Measurements from ENCODE around the gene CTIF.

Gene CTIF

GRCh38 chr18:48497863-48498262 lies 41.0 kb upstream of the CTIF start:
- TF ChIP-seq CEBPB (IDR thresholded peaks at IDR 0.05) (no peak), TEAD4 (IDR thresholded peaks at IDR 0.05) (no peak), REST (IDR thresholded peaks at IDR 0.05; ENCODE audit: low read depth) (no peak), EGR1 (IDR thresholded peaks at IDR 0.05) (no peak), NFIC (IDR thresholded peaks at IDR 0.05) (no peak), MAX (IDR thresholded peaks at IDR 0.05) (no peak), ZBTB7A (IDR thresholded peaks at IDR 0.05; ENCODE audit: low read depth) (no peak), CREB1 (IDR thresholded peaks at IDR 0.05; ENCODE audit: low read depth) (no peak)

DNA sequence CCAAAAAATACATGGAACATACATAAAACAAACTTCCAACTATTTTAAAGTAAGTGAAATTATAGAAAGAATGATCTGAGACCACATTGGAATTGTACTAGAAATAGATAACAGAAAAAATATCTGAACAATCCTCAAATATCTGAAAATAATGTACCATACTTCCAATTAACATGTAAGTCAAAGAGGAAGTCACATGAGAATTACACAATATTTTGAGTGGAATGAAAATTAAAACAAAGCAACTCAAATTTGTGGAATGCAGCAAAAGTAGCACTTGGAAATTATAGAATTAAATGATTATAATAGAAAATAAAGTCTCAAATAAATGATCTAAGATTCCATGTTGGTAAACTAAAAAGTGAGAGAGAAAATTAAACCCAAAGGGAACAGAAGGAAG lies 38.3 kb upstream of the CTIF start:
- TF ChIP-seq TCF12 (IDR thresholded peaks at IDR 0.05; ENCODE audit: low read depth): no peak
- no peak for TF ChIP-seq EGR1 (IDR thresholded peaks at IDR 0.05)
- no peak for TF ChIP-seq ZBTB7A (IDR thresholded peaks at IDR 0.05; ENCODE audit: low read depth)
- TF ChIP-seq RAD21 (IDR thresholded peaks at IDR 0.05; ENCODE audit: low read depth): no peak
- TF ChIP-seq YY1 (IDR thresholded peaks at IDR 0.05; ENCODE audit: low read depth): no peak
- TF ChIP-seq NFIC (IDR thresholded peaks at IDR 0.05): no peak
- no peak for TF ChIP-seq CEBPB (IDR thresholded peaks at IDR 0.05)
- no peak for TF ChIP-seq CREB1 (IDR thresholded peaks at IDR 0.05; ENCODE audit: low read depth)
- TF ChIP-seq REST (IDR thresholded peaks at IDR 0.05; ENCODE audit: low read depth): no peak
- no peak for TF ChIP-seq EP300 (IDR thresholded peaks at IDR 0.05; ENCODE audit: borderline replicate concordance)
- TF ChIP-seq, protein P1, sequence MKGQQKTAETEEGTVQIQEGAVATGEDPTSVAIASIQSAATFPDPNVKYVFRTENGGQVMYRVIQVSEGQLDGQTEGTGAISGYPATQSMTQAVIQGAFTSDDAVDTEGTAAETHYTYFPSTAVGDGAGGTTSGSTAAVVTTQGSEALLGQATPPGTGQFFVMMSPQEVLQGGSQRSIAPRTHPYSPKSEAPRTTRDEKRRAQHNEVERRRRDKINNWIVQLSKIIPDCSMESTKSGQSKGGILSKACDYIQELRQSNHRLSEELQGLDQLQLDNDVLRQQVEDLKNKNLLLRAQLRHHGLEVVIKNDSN (IDR thresholded peaks at IDR 0.05): no peak
- TF ChIP-seq FOXM1 (IDR thresholded peaks at IDR 0.05; ENCODE audit: borderline replicate concordance, low read depth): no peak
- no peak for TF ChIP-seq TAF1 (IDR thresholded peaks at IDR 0.05; ENCODE audit: low read depth)
- no peak for TF ChIP-seq MAX (IDR thresholded peaks at IDR 0.05)
- TF ChIP-seq TEAD4 (IDR thresholded peaks at IDR 0.05): no peak

DNA sequence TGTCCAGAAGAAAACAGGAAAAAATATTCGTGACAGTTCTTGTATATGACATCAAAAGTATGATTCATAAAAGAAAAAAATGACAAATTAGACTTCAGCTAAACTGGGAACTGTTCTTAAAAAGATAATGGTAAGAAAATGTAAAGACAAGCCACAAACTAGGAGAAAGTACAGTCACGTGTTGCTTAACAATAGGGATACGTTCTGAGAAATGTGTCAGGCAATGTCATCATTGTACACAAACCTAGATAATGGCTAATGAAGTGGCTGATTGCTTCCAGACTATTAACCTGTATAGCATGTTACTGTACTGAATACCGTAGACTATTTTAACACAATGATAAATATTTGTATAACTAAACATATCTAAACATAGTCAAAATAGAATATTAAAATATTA lies 35.9 kb upstream of the CTIF start:
- TF ChIP-seq NFIC (IDR thresholded peaks at IDR 0.05) (no peak), FOXM1 (IDR thresholded peaks at IDR 0.05; ENCODE audit: borderline replicate concordance, low read depth) (no peak), MAX (IDR thresholded peaks at IDR 0.05) (no peak), EGR1 (IDR thresholded peaks at IDR 0.05) (no peak), TEAD4 (IDR thresholded peaks at IDR 0.05) (no peak), YY1 (IDR thresholded peaks at IDR 0.05; ENCODE audit: low read depth) (no peak), TAF1 (IDR thresholded peaks at IDR 0.05; ENCODE audit: low read depth) (no peak), RAD21 (IDR thresholded peaks at IDR 0.05; ENCODE audit: low read depth) (no peak), EP300 (IDR thresholded peaks at IDR 0.05; ENCODE audit: borderline replicate concordance) (no peak), ZBTB7A (IDR thresholded peaks at IDR 0.05; ENCODE audit: low read depth) (no peak), REST (IDR thresholded peaks at IDR 0.05; ENCODE audit: low read depth) (no peak), TCF12 (IDR thresholded peaks at IDR 0.05; ENCODE audit: low read depth) (no peak)

DNA sequence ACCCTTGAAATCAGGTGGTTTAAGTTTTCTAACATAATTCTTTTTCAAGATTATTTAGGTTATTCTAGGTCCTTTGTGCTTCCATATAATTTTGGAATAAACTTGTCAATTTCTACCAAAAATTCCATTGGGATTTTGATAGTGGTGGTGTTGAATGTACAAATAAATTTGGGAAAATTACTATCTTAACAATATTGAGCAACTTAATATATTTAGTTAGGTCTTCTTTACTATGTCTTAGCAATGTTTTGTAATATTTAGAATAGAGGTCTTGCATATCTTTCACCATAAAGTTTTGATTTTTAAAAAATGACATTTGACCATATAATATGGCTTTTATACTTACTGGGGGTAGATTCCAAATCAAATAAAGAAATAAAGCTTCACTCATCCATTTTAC lies 34.0 kb upstream of the CTIF start:
- TF ChIP-seq TCF12 (IDR thresholded peaks at IDR 0.05; ENCODE audit: low read depth) (no peak), CREB1 (IDR thresholded peaks at IDR 0.05; ENCODE audit: low read depth) (no peak), EGR1 (IDR thresholded peaks at IDR 0.05) (no peak), CEBPB (IDR thresholded peaks at IDR 0.05) (0 out of 2 replicates have a peak, but pooled peaks have one; percentile 6), EP300 (IDR thresholded peaks at IDR 0.05; ENCODE audit: borderline replicate concordance) (no peak)
- TF ChIP-seq, protein P1 (IDR thresholded peaks at IDR 0.05): no peak
